GM19238 (cell line): ENCODE data around the gene VPS16.

ENCODE experiments used
- DNase-seq: peaks from one replicate; pipeline ENCODE4 v3.0.0; 2011; ENCODE audit warnings: low spot score; ENCODE audit not compliant: insufficient read length

The VPS16 gene

DNA sequence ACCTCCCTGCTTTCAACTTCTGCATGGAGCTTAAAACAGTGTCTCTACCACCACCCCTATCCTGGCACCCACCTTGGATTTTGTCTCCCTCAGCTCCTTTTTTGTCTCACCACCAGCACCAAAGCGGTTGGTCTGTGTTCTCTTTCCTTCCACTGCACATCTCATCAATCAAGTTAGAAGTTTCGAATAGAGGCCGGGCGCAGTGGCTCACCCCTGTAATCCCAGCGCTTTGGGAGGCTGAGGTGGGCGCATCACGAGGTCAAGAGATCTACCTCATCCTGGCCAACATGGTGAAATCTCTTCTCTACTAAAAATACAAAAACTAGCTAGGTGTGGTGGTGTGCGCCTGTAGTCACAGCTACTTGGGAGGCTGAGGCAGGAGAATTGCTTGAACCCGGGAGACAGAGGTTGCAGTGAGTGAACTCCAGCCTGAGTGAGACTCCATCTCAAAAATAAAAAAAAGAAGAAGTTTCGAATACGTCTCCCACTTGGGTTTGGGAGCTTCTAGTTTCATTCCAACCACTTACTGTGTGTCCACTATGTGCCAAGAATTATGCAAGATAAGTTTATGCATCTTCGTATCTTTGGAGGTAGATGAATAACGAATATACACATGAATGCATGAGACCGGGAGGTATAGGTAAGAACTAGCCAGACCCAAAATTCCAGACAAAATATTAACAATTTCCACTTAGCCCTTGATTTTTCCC, 6.0 kb upstream of the VPS16 start:
- DNase-seq, result no peak

DNA sequence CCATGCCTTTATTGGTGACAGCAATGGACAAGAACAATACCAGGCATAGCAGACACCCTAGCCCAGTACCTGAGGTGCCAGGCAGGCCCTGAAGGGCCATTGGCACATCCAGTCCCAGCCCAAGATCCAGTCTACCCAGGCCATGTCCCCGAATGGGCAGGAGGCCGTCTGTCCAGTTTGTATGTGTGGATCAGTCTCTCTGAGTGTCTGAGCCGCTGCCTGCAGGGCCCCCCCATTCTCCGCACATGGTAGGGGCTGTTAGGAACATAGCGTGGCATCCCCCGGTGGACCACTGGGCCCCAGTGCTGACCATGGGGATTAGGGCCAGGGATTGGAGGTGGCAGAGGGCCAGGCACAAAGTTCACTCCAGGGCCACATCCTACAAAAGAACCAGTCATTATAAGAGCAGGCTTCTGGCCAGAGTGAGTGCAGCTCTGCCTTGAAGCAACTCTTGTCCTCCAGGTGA, 5.2 kb upstream of the VPS16 start:
- no peak for DNase-seq

DNA sequence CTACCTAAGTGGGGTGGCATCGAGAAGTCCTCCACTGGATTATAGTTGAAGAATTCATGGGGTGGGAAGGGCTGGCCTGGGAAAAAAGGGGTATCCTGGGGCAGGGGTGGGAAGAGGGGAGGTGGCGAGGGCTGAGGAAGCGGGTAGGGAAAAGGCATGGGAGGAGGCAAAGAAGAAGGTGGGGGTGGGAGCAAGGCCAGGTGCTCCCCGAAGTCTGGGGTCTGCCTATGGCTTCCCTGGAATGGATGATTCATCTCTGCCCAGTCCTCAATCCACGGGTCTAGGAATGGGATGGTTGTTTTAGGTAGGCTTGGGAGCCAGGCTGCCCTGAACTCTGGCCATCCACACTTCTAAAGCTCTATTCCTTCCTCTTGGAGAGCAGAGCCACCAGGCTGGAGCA, 4.5 kb upstream of the VPS16 start:
- DNase-seq, result no peak

DNA sequence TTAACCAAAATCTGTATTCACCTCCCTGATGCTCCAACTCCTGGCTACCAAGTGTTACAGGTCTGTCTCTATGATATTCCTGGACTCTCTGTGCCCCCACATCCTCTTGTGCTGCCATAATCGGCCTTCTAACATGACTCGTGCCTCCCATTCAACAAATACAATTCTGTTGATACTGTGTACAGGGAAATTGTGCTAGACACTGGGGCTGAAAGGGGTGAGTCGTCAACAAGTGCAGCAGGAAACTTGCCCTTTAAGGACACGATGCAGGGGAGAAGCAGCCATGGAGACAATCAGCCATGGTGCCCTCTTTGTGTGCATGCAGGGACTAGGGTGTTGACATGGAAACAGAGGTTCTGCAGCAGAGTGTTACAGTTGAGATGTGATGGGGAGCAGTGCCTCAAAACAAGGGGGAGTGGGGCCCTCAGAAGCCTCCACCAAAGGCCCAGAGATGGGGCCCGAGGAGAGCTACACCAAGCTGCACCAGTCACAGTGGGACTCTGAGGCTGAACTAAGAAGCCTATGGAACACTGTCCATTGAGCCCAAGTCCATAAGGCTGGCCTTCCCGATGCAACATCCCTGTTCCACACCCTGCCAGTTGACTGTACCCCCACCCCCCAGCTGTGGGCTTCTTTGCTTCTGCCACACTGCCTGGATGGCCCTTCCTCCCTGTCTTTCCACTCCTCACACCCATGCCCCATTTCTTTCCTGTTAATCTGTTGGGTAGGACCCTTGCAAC, 3.2 kb upstream of the VPS16 start:
- no peak for DNase-seq

DNA sequence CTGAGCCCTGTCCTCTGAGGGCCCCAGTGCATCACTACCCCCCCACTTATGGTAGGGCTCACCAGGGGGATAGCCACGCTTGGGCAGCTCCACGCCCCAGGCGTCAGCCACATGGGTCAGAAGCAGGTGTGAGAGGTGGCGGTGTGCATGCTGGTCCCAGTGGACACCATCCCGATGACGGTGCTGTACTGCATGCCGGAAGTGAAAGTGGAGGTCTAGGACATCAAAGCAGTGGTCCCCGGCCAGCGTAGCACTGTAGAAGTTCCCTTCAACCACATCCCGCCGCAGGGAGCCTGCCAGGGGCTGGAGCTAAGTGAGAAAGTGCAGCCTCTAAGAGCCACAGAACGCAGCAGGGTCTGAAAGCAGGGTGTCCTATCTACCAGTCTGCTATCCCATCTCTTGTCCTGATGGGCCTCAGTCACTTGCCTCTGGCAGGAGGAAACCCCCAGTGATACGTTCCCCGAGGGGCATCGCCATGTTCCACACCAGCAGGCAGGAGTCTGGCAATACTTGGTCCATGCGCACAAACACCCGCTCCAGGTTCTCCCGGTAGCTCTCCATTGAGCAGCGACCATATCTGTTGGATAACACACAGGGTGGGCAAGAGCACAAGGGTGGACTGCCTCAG, 2.3 kb upstream of the VPS16 start:
- DNase-seq, result no peak

DNA sequence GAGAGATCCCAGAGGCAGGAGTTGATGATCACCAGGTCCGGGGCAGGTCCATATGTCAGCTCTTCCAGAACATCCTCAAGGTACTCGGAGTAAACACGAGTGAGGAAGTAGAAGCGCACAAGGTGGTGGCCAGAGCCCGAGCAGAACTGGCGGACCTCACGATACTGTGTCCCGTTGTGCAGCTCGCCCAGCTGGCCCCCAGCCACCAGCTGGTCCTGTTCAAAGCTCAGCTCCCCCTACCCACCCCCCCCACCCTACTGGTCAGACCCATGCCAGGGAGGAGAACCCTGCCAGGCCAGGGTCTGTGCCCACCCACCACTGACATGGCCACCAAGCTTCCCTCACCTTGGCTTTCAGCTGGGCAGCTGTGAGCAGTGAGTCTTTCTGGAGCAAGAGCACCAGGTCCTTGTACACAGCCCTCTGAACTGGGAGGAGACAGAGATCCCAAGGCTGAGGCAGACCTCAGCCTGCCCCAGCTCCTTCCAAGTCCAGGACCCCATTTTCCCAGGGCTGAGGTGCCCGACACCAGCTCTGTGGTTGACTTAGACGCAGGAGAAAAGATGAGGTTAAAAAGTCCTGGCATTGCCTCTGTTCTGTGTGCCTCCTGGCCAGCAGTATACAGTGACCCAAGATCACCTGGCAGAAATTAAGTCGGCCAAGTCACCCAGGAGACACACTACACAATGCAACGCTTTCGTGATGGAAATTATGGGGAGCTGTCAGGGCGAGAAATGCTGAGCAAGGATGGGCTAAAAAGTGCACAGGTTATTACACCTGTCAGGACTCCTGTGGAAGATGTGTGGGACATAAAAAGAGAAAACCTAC, 1.5 kb upstream of the VPS16 start:
- DNase-seq, result no peak

DNA sequence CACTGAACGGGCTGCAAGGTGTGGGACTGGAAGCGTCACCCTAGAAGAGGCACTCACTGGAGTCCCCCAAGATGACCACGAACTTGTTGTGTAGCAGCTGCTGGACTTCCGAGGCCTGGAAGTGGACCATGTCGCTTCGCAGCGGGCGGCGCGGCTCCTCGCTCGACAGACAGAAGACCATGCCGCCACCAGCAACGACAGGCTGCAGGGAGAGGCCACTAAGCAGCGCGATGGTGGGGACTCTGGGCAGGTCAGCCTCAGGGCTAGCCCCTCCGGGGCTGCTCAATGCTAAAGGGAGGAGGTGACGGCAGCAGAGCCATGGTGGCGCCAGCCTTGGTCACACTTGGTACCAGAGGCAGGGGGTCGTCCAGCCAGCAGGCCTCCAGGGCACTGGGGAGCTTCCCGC, 810 bp upstream of the VPS16 start:
- no peak for DNase-seq

DNA sequence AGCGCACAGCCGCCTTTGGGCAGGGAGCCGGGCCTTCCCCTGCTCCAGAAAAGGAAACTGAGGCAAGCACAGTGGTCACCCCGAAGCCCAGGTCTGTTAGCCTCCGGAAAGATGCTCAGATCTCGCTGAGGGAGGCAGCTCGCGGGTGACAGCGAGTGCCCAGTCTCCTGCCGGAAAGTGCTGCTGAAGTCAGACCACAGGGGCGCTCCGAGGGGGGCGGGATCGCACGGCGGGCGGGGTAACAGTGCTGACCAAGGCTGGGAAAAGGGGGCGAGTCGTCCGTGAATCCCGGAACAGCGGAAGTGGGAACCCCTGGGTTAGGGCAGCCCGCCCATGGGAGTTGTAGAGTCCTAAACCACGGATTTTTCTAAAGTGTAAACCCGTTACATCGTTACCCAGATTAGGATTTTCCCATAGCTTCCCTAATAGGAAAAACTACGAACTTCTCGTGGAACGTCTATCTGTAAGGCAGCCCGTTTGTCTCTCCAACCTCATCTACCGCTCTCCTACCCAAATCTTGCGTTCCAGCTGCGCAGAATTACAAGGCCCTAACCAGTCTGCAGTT, 504 bp downstream of the VPS16 start:
- peak; percentile 61 for DNase-seq

DNA sequence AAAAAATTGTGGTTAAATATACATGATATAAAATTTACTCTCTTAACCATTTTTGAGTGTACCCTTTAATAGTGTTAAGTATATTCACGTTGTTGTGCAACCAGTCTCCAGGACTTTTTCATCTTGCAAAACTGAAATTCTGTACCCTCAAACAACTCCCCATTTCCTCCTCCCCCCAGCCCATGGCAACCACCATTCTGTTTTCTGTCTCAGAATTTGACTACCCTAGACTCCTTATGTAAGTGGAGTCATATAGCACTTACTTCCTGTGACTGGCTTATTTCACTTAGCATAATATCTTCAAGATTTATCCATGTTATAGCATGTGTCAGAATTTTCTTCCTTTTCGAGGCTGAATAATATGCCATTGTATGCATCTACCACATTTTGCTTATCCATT, 5.1 kb downstream of the VPS16 start:
- DNase-seq, result no peak

DNA sequence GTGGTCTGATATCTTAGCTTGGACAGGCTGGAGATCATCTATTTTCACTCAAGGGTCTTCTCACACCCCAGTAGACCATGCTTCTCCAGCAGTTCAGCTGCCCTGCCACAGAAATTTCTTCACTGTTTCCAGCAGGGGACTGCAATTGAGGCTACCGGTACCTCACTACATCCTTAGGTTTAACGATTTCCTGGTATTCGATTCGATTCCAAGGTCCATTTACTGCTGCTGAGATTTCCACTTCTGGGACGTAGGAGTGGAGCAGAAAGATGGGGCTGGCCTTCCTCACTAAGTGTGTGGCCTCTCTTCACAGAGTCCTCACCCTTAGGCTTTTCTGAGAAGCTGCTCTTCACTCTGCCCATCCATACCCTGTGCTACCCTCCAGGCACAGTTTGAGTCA, 6.2 kb downstream of the VPS16 start:
- DNase-seq, result no peak

DNA sequence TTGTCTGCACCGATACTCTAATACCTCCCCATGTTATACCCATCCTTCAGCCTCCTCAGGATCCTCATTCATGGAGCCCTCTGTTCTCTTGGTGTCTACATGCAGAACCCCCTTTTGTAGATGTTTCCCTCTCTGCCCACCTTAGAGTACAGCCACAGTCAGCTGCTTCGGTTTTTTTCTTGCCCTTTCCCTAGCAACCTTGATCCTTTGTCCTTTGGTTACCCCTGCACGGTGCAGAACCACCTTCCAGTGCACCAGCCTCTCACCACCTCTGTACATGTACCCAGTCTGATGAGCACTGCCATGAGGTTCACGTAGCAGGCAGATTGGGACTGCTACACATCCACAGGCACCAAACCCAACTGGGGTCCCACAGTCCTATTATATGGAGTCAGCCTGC, 7.3 kb downstream of the VPS16 start:
- no peak for DNase-seq

DNA sequence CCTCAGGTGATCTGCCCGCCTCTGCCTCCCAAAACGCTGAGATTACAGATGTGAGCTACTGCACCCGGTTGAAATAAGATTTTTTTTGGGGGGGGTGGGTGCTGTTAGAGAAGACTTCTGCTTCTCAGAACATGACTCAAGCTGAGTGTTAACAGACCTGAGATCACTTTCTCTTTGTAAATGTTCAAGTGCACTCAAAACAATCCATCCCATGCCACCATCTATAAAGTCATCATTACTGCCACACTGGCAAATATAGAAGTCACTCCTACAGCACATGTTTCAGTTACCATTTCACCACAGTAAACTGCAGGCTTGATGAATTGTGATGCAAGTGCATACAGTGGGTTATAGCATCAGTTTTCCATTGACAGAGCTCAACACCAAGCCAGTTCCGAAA, 9.0 kb downstream of the VPS16 start:
- DNase-seq, result no peak

DNA sequence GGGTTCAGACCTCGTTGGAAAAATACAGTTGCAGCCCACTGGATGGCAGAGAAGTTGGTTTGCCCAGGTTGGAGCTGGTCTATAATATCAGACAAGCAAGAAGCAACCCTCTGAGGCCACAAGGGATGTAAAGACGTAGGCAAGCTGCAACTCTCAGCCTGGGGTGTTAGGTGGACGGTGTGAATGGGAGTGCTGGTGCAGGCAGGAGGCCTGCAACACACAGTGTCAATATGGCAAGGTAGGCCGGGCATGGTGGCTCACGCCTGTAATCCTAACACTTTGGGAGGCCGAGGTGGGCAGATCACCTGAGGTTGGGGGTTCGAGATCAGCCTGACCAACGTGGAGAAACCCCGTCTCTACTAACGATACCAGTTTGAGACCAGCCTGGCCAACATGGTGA, 10.5 kb downstream of the VPS16 start:
- DNase-seq, result no peak

DNA sequence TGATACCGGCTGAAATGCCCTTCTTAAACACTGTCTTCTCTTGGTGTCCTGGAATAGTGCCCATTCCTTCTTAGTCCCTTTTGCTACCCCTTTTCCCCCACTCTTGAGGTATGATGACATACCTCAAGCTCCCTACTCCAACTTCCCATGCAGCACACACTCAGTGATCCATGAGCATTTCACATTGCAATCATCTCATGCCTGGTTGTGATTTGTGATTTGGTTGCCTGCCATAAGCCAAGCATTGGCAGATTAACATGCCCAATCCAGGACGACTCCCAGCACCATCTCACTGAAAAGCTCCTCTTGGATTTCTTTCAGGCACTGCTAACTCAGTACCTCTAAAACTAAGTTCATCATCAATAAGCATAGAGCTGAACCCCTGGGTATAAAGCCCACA, 18.0 kb downstream of the VPS16 start:
- DNase-seq, result no peak

DNA sequence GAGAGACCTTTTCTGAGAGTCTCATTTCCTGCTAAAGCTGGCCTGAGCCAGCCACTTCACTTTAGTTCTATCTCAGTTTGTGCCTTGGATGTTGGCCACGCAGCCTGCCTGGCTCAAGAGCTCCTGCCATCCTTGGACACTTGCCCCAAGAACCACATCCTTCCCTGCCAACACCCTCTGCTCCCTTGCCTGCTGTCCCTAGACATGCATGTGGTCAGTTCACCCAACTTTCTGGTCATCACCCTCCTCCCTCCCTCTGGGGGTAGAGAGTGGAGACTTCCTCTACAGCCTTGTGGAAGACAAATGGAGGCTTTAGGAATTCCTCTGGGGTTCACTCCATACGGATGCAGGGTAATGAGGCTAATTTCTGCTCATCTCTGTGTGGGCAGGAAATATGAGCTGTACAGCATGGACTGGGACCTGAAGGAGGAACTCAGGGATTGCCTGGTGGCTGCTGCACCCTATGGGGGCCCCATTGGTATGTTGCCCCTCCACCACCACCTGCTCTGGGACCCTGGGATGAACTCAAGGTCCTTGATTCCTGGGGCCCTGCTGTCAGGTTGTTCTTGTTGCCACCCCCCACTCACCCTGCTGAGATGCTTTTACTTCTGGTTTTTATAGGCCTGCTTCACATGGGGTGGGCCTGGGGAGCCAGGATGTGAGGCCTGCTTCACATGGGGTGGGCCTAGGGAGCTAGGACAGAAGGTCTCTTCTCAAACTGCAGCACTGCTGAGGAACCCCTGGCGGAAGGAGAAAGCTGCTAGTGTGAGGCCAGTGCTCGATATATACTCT, 19.0 kb downstream of the VPS16 start:
- DNase-seq, result no peak

DNA sequence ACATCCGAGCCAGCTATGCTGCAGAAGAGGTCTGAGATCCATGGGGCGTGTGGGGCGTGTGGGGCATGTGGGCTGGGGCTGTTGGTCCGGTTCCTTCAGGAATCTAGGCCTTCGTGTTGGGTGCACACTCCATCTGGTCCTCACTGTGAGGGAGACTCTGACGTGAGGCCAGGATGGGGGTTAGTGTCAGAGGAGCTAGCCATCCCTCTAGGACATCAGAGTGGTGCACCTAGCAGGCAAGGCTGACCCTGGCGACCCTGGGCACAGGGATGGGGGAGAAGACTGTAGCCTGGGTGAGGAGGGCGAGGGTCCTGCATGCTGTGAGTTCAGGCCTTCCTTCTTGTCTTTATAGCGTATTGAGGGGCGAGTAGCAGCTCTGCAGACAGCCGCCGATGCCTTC, 24.1 kb downstream of the VPS16 start:
- no peak for DNase-seq

DNA sequence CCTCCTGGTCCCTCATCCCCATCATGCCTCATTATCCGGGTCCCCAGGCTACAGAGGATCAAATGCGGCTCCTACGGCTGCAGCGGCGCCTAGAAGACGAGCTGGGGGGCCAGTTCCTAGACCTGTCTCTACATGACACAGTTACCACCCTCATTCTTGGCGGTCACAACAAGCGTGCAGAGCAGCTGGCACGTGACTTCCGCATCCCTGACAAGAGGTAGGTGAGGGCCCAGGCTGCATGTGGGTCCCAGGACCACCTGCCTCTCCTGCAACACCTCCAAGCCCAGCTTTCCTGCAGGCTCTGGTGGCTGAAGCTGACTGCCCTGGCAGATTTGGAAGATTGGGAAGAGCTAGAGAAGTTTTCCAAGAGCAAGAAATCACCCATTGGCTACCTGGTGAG, 24.6 kb downstream of the VPS16 start:
- no peak for DNase-seq

DNA sequence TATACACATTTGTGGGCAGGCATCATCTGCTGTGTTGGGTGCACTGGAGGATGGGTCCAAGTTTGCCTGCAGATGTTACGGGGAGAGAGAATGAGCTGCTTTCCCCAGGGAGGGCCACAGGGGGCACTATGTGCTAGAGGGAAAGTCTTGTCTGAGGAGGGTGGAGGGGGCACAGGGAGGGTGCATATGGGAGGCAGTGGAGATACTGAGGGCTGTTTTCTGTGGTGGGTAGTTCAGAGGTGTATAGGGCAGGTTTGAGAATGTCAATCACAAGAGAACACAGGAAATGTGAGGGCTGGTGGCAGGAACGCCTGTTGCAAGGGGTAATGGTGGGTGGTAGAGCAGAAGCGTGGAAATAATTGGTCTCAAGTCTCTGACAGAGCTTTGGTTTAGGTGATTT, 25.1 kb downstream of the VPS16 start:
- DNase-seq, result no peak

DNA sequence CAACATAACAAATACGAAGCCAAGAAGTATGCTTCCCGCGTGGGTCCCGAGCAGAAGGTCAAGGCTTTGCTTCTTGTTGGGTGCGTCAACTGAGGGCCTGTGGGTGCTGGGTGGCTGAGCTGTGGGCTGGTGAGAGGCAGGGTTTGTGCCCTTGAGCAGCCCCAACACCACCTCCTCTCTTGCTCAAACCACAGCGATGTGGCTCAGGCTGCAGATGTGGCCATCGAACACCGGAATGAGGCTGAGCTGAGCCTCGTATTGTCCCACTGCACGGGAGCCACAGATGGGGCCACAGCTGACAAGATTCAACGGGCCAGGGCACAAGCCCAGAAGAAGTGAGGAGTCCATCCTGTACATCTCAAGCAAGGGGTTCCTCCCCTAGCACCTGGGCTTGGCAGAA, 25.7 kb downstream of the VPS16 start:
- DNase-seq, result no peak

DNA sequence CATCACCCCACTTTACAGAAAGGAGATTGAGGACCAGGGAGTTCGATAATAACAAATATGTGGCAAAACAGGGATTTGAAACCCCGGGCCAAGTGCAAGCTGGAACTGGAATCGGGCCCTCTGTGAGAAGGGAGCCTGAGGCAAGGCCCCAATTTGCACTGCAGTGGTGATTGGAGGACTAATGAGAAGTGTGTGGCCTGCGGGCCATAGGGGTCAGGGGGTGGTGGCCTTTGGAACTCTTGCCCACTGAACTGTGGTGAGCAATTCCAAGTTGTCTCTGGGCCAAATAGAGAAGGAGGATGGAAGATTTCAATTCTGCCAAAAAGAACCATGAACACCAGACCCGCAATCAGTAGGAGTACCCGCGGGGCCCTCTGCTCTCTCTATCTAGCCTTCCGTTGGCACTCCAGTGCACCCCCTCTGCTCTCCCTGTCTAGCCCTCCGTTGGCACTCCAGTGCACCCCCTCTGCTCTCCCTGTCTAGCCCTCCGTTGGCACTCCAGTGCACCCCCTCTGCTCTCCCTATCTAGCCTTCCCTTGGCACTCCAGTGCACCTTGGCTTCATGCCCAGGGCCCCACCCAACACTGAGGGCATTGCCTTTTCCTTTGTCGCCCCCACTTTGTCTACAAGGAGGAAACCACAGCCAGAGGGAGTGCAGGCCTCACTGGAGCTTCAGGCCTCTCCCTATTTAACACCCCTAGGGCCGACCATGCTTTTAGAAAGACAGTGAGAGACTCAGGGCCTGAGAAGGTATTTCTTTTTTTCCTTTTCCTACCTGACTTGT, 26.7 kb downstream of the VPS16 start:
- no peak for DNase-seq
